IPS-18c (cell line): ENCODE results near the gene CAPN10.

Experiments
- H3K4me3 ChIP-seq: 2 replicates; pipeline ENCODE4 v1.7.0; 2013; ENCODE audit warnings: low read depth, mild to moderate bottlenecking, low read length, moderate library complexity; ENCODE audit not compliant: insufficient read depth
- H3K9me3 ChIP-seq: one replicate; pipeline ENCODE4 v1.6.1; 2013; ENCODE audit warnings: mild to moderate bottlenecking, low read length, moderate library complexity; ENCODE audit not compliant: control insufficient read depth, insufficient read depth

CAPN10 gene

DNA sequence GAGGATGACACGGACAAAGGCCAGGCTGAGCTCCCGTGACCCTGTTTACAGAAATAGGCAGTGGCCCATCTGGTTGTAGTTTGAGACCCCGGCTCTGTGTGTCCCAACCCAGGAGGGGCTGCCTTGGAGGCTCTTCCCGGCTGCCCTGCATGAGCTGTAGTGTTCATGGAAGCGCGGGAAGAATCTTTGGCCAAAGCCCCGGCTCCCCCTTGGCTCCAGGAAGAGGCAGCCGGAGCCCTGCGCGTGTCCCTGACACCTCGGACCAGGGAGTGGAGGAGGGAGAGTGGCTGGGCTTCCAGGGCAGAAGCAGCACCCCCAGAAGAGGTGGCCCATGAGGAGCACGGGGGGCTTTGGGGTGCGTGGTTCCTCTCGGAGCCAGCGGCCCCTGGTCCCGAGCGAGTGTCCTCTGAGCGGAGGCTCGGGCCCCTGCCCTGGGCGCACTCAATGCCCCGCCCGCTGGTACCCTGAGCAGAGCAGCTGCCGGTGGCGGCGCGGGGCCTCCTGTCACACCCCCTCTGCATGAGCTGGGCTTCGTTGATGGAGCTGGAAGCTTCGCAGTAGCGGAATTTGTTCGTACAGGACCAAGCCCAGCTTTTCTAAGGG, 60.5 kb downstream of the CAPN10 start:
- Histone ChIP-seq H3K9me3 (peaks cover 2% of the 10 kb centered on the region), H3K4me3 (no peak overlapping the region)

GRCh38 chr2:240647503-240648154, 61.1 kb downstream of the CAPN10 start:
- Histone ChIP-seq H3K9me3 (peaks cover 2% of the 10 kb centered on the region), H3K4me3 (no peak overlapping the region)

DNA sequence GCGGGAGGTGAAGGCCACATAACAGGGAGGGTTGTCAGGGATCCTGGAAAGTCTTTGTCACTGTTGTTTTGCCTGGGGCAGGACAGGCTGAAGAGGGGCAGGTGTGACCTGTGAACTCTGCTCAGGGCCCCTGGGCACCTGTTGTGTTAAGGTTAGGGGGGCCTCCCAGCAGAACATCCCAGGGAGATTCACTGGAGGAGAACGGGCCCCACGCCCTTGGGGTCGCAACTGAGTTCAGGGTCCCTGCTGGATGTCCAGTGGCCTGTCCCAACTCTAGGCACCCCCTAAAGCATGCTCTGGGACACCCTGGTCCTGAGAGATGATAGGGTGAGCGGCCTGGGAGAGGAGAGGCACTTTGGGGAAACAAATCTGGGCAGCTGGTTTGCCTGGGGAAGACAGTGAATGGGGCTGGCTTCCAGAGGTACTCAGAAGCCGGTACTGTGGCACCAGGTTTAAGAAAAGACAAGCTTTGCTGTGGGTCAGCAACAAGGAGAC, 61.7 kb downstream of the CAPN10 start:
- Histone ChIP-seq H3K4me3 (no peak overlapping the region), H3K9me3 (peaks cover 2% of the 10 kb centered on the region)
